T-helper 17 cell (primary cell): ENCODE results near the gene RIOX2. TPM values are rescaled to one million over a fixed set of nuclear protein-coding genes. Genes with fewer than 3 reads are reported as not detected.

Experiments
- ATAC-seq: fragments of 150-1000 bp; cut with Tn5 transposase; 2 replicates; pipeline ENCODE4 v1.10.0; 2021; ENCODE audit warnings: mild to moderate bottlenecking, moderate library complexity
- DNase-seq, 3 donors: peaks; one replicate each; pipeline versions ENCODE4 v3.0.0 to v3.0.0-alpha.2; 2020 to 2021
- H3K9me3 ChIP-seq: one replicate; pipeline ENCODE4 v1.7.0; 2013; ENCODE audit warnings: low read length, mild to moderate bottlenecking; ENCODE audit not compliant: control insufficient read depth, poor library complexity, severe bottlenecking
- H3K27ac Mint-ChIP-seq: one replicate; pipeline ENCODE4 v1.8.0; 2022; ENCODE audit warnings: mild to moderate bottlenecking, moderate library complexity, mixed read lengths
- H3K27me3 Mint-ChIP-seq: one replicate; pipeline ENCODE4 v1.8.0; 2022; ENCODE audit warnings: mixed read lengths
- H3K36me3 Mint-ChIP-seq: one replicate; pipeline ENCODE4 v1.8.0; 2022; ENCODE audit warnings: low read depth, mixed read lengths
- H3K4me1 Mint-ChIP-seq: one replicate; pipeline ENCODE4 v1.8.0; 2022; ENCODE audit warnings: mild to moderate bottlenecking, mixed read lengths
- H3K4me3 Mint-ChIP-seq: one replicate; pipeline ENCODE4 v1.8.0; 2022; ENCODE audit warnings: mild to moderate bottlenecking, moderate library complexity, mixed read lengths
- total RNA-seq, 4 donors: library from RNA in 2 of 4; stranded (reverse) in 2 of 4; gene quantifications; one replicate each; pipeline ENCODE4 v1.2.3 and lab custom pipeline; 2022 to 2026

Gene RIOX2
- total RNA-seq, 2 donors from 2014 or later: 21.1 to 22.7 TPM

DNA sequence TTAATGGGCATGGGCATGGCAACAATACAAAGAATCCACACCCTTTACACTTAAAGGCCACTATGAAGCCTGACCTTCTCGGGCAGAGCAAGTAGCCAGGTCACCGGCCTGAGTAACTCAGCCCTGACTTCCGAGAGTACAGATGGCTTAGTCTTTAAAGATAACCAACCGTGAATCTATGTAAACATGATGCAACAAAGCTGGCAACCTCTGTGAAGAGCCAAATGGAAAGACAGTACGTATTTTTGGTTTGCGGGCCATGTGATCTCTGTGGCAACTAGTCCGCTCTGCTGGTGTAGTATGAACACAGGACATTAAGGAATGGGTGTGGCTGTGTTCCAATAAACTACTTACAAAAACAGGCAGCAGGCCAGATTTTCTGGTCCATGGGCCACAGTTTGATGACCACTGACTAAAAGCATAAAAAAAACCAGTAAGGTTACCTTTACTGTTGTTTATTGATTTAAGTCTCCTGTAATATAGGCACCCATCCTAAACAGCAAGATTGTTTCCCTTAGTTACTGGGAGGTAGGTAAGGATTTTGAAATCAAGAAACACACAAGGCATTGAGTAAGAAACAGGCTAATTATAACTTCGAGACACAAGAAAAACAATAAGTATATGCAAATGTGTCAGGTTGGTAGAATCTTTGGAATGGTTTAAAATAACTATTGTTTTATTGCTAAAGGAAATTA is 14.5 kb downstream of the RIOX2 start:
- H3K27me3 Mint-ChIP-seq: no peaks in the 10 kb centered on the region
- peaks cover 9% of the 10 kb centered on the region for H3K36me3 Mint-ChIP-seq
- no peak for ATAC-seq
- no peaks in the 10 kb centered on the region for H3K9me3 ChIP-seq
- H3K4me1 Mint-ChIP-seq: peaks cover 6% of the 10 kb centered on the region
- no peak overlapping the region for H3K4me3 Mint-ChIP-seq
- no peak overlapping the region for H3K27ac Mint-ChIP-seq
- DNase-seq: no peak

DNA sequence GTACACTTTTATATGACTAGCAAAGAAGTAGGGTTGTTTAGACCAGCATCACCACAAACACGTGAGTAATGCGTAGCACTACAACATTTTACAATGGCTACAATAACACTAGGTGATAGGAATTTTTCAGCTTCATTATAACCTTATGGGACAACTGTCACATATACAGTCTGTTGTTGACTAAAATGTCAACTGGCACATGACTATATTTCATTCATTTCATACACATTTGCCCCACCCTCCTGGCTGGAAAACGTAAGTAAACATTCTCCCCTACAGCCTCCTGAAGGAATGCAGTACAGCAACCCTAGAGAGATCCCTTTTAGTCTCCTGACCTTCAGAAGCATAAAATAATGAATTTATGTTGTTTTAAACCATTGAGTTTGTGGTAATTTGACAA is 16.2 kb downstream of the RIOX2 start:
- Mint-ChIP-seq H3K27me3 (no peaks in the 10 kb centered on the region), H3K36me3 (peaks cover 6% of the 10 kb centered on the region), H3K4me3 (no peak overlapping the region), H3K27ac (no peak overlapping the region), H3K4me1 (no peaks in the 10 kb centered on the region)
- DNase-seq: no peak
- no peak for ATAC-seq
- H3K9me3 ChIP-seq: no peaks in the 10 kb centered on the region

DNA sequence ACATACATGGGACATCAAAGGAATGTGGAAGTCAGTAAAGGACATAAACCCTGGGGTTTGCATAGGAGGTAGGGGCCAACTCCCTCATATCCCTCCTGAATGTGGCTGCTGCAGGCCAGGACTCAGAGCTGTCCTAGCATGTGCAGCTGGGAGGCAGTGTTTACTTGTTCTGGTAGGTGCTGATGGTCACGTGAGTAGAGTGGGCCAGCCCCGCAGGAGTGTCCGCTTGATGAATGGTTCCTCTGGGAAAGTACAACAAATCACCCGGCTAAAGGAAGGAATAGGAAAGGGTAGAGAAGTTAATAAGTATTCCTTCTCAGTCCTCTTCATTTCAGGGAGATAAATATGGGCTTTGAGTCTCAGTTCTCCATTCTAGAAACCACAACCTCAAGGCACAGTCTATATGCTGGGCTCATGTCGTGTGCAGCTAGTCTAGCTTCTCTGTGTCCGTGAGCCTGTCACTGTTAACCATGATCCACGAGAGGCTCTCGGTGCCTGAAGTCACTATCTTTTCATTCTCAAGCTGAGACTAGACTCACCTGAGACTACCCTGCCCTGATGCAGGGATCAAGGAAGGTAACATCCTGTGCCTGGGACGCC is 17.9 kb downstream of the RIOX2 start:
- H3K36me3 Mint-ChIP-seq: peaks cover 13% of the 10 kb centered on the region
- no peak for DNase-seq
- H3K9me3 ChIP-seq: no peaks in the 10 kb centered on the region
- no peak for ATAC-seq
- no peak overlapping the region for H3K27ac Mint-ChIP-seq
- H3K4me1 Mint-ChIP-seq: no peaks in the 10 kb centered on the region
- H3K27me3 Mint-ChIP-seq: no peaks in the 10 kb centered on the region
- no peak overlapping the region for H3K4me3 Mint-ChIP-seq

DNA sequence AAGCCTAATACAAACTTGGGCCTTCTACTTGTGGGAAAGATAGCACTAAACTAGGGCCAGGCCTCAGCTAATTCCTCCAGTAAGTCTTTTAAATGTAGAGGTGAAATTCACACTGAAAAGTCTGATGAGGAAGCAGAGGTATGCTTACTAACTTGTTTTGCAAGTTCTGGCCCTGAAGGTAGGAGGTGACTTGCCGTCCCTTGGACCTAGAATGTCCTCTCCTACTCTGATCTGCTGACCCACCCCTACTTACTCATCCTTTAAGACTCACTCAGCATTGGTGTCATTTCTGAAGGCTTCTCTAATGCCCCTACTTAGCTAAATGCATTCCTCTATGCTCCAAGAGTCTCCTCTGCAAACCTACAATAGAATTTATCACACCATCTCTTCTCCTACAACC is 19.4 kb downstream of the RIOX2 start:
- Mint-ChIP-seq H3K27ac (peak overlapping the region; percentile 46), H3K27me3 (no peaks in the 10 kb centered on the region), H3K4me3 (no peak overlapping the region), H3K4me1 (peaks cover 3% of the 10 kb centered on the region), H3K36me3 (peaks cover 20% of the 10 kb centered on the region)
- ATAC-seq: no peak
- DNase-seq: no peak
- no peaks in the 10 kb centered on the region for H3K9me3 ChIP-seq

DNA sequence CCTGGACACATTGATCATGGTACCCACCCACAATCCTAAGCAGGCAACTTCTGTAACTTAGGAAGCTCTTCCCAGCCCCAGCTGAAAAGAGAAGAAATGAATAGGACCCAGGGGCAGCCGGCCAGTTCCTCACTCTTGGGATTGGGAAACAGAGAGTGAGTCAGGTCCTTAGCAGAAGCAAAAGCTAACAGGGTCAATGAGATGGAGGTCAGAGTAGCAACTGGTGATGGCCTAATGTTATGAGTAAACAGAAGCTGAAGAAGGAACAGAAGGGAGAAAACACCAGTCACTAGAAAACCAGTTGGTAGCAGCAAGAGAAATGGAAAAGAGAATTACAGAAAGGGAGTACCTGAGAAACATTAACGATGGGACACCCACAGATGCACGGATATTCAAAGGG is 20.0 kb downstream of the RIOX2 start:
- DNase-seq: no peak
- no peaks in the 10 kb centered on the region for H3K9me3 ChIP-seq
- H3K4me3 Mint-ChIP-seq: no peak overlapping the region
- H3K36me3 Mint-ChIP-seq: peaks cover 20% of the 10 kb centered on the region
- no peak overlapping the region for H3K27ac Mint-ChIP-seq
- ATAC-seq: no peak
- H3K27me3 Mint-ChIP-seq: no peaks in the 10 kb centered on the region
- peaks cover 3% of the 10 kb centered on the region for H3K4me1 Mint-ChIP-seq

DNA sequence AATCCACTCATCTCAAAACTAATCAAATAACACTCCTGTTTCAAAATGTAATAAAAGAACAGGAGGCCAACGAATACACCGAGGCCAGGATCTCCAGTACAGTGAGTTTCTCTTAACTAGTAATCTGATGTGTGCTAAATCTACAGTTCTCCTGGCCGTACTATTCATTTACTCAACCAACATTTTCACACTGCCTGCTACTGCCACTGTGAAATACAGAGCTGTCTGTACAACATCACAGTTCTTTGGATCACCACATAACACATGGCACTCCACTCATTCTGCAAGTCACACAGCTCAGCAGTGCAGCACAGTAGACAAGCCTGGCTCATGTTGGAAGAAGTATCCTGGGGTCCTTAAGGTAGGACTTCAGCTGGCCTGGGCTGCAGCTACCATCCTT is 21.9 kb downstream of the RIOX2 start:
- no peaks in the 10 kb centered on the region for H3K9me3 ChIP-seq
- Mint-ChIP-seq H3K4me3 (no peak overlapping the region), H3K4me1 (peaks cover 3% of the 10 kb centered on the region), H3K27me3 (no peaks in the 10 kb centered on the region), H3K36me3 (peaks cover 22% of the 10 kb centered on the region), H3K27ac (peak overlapping the region; percentile 57)
- DNase-seq (no peak), ATAC-seq (no peak)

DNA sequence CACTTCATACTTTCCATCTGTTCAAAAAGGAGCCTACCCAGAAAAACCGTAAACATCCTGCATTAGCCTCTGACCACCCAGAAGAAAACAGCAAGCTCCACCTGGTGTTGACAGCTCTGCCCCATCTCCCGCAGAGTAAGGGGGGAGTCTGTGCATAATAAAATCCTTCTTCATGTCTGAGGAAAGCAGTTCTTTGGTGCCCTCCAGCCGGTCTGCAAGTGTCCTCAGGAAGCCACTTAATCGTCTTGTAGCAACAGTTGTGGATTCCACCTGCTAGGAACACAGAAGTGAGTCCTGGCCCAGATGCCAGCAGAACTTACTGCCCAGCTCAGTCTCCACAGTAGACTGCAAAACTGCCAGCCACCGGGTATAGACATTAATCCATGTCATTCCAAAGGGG is 22.5 kb downstream of the RIOX2 start:
- peaks cover 22% of the 10 kb centered on the region for H3K36me3 Mint-ChIP-seq
- no peak overlapping the region for H3K4me3 Mint-ChIP-seq
- peaks cover 3% of the 10 kb centered on the region for H3K4me1 Mint-ChIP-seq
- no peaks in the 10 kb centered on the region for H3K27me3 Mint-ChIP-seq
- no peaks in the 10 kb centered on the region for H3K9me3 ChIP-seq
- DNase-seq (no peak), ATAC-seq (no peak)
- H3K27ac Mint-ChIP-seq: peak overlapping the region; percentile 57

DNA sequence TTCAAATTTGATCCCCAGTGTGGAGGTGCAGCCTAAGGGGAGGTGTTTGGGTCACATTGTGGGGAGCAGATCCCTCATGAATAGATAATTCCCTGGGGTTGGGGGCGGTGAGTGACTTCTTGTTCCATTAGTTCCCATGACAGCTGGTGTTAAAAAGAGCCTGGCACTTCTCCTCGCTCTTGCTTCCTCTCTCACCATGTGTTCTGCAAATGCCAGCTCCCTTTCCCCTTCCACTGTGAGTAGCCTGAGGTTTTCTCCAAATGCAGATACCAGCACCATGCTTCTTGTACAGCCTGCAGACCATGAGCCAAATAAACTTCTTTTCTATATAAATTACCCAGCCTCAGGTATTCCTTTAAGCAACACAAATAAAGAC is 23.1 kb downstream of the RIOX2 start:
- ATAC-seq (no peak), DNase-seq (no peak)
- Mint-ChIP-seq H3K27me3 (no peaks in the 10 kb centered on the region), H3K36me3 (peaks cover 22% of the 10 kb centered on the region), H3K4me1 (peaks cover 3% of the 10 kb centered on the region), H3K27ac (no peak overlapping the region), H3K4me3 (no peak overlapping the region)
- H3K9me3 ChIP-seq: no peaks in the 10 kb centered on the region

DNA sequence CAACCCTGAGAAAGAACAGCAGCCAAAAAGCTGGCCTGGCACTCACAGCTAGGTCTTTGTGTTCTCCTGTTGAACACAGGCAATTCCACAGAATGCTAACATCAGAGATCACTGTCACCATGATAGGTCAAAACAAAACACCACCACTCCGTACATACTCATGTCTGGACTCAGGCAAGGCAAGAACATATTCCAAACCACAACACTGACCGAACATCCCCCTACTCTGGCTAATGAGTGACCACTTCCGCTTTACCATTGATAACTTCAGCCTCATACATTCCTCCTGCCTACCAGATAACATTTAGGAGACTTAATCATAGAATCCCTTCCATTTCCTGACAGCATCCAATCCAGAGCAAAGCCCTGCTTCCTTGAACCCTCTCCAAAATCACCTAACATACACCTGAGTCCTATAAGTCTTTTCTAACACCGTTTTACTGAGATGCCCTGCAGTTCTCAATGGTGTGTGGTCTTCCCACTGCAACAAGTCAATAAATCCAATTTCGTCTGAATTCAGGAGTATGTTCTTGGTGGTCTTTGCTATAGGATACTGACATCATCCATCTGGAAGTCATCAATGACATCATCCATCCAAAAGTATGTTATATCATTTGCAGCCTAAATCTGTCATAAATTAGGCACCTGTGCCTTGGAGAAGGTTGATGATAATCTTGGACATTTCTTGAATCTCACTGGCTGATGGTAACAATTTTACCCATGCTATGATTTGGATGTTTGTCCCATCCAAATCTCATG is 23.7 kb downstream of the RIOX2 start:
- peaks cover 3% of the 10 kb centered on the region for H3K4me1 Mint-ChIP-seq
- no peaks in the 10 kb centered on the region for H3K9me3 ChIP-seq
- H3K4me3 Mint-ChIP-seq: no peak overlapping the region
- DNase-seq (no peak), ATAC-seq (no peak)
- H3K27ac Mint-ChIP-seq: no peak overlapping the region
- H3K36me3 Mint-ChIP-seq: peaks cover 22% of the 10 kb centered on the region
- no peaks in the 10 kb centered on the region for H3K27me3 Mint-ChIP-seq

DNA sequence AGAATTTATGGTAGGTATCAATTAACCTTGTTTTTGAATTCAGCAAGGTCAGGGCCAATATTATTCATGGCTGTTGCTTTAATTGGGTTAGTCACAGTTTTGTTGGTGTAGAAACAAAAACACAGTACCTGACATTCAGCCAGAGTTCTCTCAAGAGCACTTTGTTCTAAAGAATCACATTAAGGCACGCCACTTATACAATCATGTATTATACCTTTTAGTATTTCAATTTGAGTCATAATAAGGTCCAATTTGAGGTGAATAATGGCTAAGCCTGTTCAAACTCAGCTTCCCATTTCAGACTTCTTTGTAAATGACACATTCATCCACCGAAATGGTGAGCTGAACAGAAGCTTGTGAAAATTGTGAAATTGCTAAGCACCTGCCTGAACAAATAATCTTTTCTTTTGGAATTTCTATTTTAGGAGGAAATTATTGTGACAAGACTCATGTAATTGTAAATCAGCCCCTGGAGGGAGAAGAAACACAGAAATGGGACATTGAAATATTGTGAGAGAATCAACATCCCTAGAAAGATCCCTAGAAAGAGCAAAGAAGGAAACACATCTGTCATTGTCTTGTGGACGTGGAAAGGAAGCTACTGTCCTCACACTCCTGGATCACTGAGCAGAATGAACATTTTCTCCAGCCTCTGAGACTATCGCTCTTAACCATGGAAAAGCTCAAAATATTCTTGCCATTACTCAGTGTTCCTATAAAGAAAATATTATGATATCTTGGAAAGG is 29.3 kb downstream of the RIOX2 start:
- peaks cover 2% of the 10 kb centered on the region for H3K4me1 Mint-ChIP-seq
- ATAC-seq (no peak), DNase-seq (no peak)
- no peaks in the 10 kb centered on the region for H3K9me3 ChIP-seq
- peaks cover 2% of the 10 kb centered on the region for H3K36me3 Mint-ChIP-seq
- H3K27me3 Mint-ChIP-seq: no peaks in the 10 kb centered on the region
- H3K4me3 Mint-ChIP-seq: no peak overlapping the region
- no peak overlapping the region for H3K27ac Mint-ChIP-seq

DNA sequence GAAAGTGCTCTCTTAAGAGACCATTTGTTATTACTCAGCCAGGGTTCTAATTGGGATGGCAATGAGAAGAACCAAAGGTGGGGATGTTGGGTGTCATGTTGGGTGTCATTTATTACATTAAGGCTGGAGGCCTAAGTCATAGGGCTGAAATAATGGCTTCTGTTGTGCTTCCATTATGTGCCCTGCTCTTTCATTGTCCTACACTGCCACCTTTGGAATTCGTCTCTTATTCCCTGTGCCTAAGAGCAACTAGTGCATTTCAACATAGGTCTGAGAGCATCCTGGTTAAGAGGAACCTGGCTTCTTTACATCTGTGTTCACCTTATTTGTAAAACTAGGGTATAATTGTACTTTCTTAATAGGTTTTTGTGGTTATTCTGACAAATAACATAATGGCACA is 32.2 kb downstream of the RIOX2 start:
- H3K4me3 Mint-ChIP-seq: no peak overlapping the region
- peaks cover 2% of the 10 kb centered on the region for H3K36me3 Mint-ChIP-seq
- no peak for DNase-seq
- H3K4me1 Mint-ChIP-seq: peaks cover 4% of the 10 kb centered on the region
- no peak overlapping the region for H3K27ac Mint-ChIP-seq
- H3K27me3 Mint-ChIP-seq: no peaks in the 10 kb centered on the region
- H3K9me3 ChIP-seq: no peaks in the 10 kb centered on the region
- peak; percentile 50 for ATAC-seq

DNA sequence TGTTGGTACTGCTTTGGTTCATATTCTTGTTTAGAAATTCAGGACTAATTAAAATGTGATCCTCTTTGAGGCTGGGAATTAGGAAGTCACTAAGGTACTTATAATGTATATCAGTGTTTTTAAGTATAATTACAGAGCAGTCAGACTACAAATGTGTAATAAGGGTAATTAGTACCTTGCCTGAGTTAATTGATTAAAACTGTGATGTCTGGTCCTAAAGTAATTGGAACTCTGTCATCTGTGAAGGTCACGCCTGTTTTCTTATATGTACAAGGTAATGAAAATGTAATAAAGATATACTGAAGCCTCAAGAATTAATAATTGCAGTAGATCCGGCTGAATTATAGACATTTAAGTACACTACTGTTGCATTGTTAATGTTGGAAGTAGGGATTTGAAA is 32.8 kb downstream of the RIOX2 start:
- Mint-ChIP-seq H3K27me3 (no peaks in the 10 kb centered on the region), H3K27ac (no peak overlapping the region), H3K4me1 (peaks cover 6% of the 10 kb centered on the region), H3K4me3 (no peak overlapping the region), H3K36me3 (peaks cover 2% of the 10 kb centered on the region)
- no peaks in the 10 kb centered on the region for H3K9me3 ChIP-seq
- ATAC-seq: no peak
- DNase-seq: no peak

DNA sequence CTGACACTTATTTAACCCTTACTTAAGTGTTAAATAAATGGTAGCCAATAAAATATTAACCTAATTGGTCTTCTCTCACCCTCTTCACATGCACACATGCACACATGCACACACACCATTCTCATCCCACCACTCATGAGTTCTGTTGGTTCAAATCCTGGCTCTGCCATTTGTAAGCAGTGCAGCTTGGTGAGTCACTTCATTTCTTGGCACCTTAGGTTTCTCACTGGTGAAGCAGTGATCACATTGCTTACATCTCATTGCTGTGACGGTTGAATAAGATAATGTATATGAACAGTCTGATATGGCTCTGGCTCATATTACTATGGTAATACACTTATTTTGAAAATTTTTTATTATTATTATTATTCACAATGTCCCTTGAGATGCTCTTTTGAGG is 33.8 kb downstream of the RIOX2 start:
- H3K36me3 Mint-ChIP-seq: peaks cover 2% of the 10 kb centered on the region
- no peak overlapping the region for H3K4me3 Mint-ChIP-seq
- DNase-seq (no peak), ATAC-seq (no peak)
- H3K27me3 Mint-ChIP-seq: no peaks in the 10 kb centered on the region
- no peak overlapping the region for H3K27ac Mint-ChIP-seq
- peaks cover 6% of the 10 kb centered on the region for H3K4me1 Mint-ChIP-seq
- no peaks in the 10 kb centered on the region for H3K9me3 ChIP-seq
